GM12873 (cell line): ENCODE measurements around the gene GRIK3.
A peak's percentile ranks its signal among the peaks of the same experiment; 100 is the strongest.

Experiments used
- CTCF ChIP-seq: IDR thresholded peaks from 2 replicates; pipeline ENCODE4 v1.5.1; 2012; ENCODE audit warnings: low read depth, mild to moderate bottlenecking, moderate library complexity, low read length, control low read depth; ENCODE audit not compliant: insufficient read depth; ENCODE audit errors: missing control alignments

The GRIK3 gene

GRCh38 chr1:37012226-37012625, 22.1 kb downstream of the GRIK3 start:
- no peak for TF ChIP-seq CTCF

- no peak for TF ChIP-seq CTCF
Observed at GRCh38 chr1:37010011-37010410, 24.3 kb downstream of the GRIK3 start.

- no peak for TF ChIP-seq CTCF
Observed at GRCh38 chr1:37009521-37009920, 24.8 kb downstream of the GRIK3 start.

GRCh38 chr1:37006132-37006868, 28.0 kb downstream of the GRIK3 start:
- no peak for TF ChIP-seq CTCF

GRCh38 chr1:37002898-37003297, 31.4 kb downstream of the GRIK3 start:
- TF ChIP-seq CTCF = no peak

GRCh38 chr1:37001703-37002102, 32.6 kb downstream of the GRIK3 start:
- TF ChIP-seq CTCF = peak; percentile 46

- TF ChIP-seq CTCF = no peak
Observed at GRCh38 chr1:36996106-36996505, 38.2 kb downstream of the GRIK3 start.
